K562 (cell line): Measurements from ENCODE around the gene TMEM179. TPM values are rescaled to one million over a fixed set of nuclear protein-coding genes. Genes with fewer than 3 reads are reported as not detected.

Experiments used
- ATAC-seq: fragments of 200-7000 bp; cut with Tn5 transposase; 3 replicates; pipeline ENCODE4 v1.9.1; 2020; ENCODE audit warnings: moderate library complexity
- BruUV-seq: library from RNA; stranded (reverse); fragments of 400-500 nt; replicated peaks from 2 replicates; lab custom pipeline; 2021; lab: Mats Ljungman, UMichigan
- CTCF ChIA-PET: fragments of 300-600 bp; formaldehyde crosslinking; extraction: SDS; loops from one replicate; lab custom pipeline; 2021; ENCODE audit warnings: low intra/inter-chr PET ratio; lab: Yijun Ruan, JAX
- POLR2A ChIA-PET: fragments of 300-600, 350-650 bp; sonication (Branson Sonifier 250); formaldehyde crosslinking; extraction: SDS; loops from one replicate; lab custom pipeline; 2021; ENCODE audit warnings: antibody characterized with exemption, inconsistent platforms; lab: Yijun Ruan, JAX
- DNase-seq, 4 experiments: peaks; one replicate each; pipeline versions ENCODE4 v3.0.0 to v3.0.0-alpha.2; 2011 to 2018; ENCODE audit warnings: low spot score in 3 of 4, mixed read lengths in 3 of 4; ENCODE audit errors: extremely low read depth in 1 of 4
- FAIRE-seq: peaks from 2 replicates; lab custom pipeline; 2011; peaks lifted over from hg19 to GRCh38; lab: Jason Lieb, UNC
- H2AFZ ChIP-seq: 2 replicates; pipeline ENCODE4 v1.6.0; 2011; ENCODE audit warnings: low read depth, low read length, control low read depth, inconsistent platforms
- H3K27ac ChIP-seq: fragments of 200-600 bp; 3 replicates; pipeline ENCODE4 v1.8.0; 2011; ENCODE audit warnings: low read depth, mild to moderate bottlenecking, control low read depth, inconsistent platforms, low read length, moderate library complexity, mixed read lengths; ENCODE audit errors: extremely low read depth
- H3K27me3 ChIP-seq, 2 experiments: fragments of 300-600 bp in 1 of 2; 2 replicates in 1 of 2; 3 replicates in 1 of 2; pipeline versions ENCODE4 v1.6.0 to v1.8.0; 2011; ENCODE audit warnings: inconsistent platforms in 2 of 2, low read length in 2 of 2, mild to moderate bottlenecking in 1 of 2, mixed read lengths in 1 of 2, moderate library complexity in 1 of 2; ENCODE audit not compliant: control insufficient read depth in 2 of 2, insufficient read depth in 2 of 2
- H3K36me3 ChIP-seq: fragments of 300-600 bp; 3 replicates; pipeline ENCODE4 v1.8.0; 2011; ENCODE audit warnings: mild to moderate bottlenecking, low read length, inconsistent platforms; ENCODE audit not compliant: control insufficient read depth, insufficient read depth
- H3K4me1 ChIP-seq, 2 experiments: fragments of 200-600 bp in 1 of 2; replicated peaks in 1 of 2; 2 replicates in 1 of 2; 3 replicates in 1 of 2; pipeline versions ENCODE4 v1.5.1 to v1.8.0; 2011; ENCODE audit warnings: inconsistent platforms in 2 of 2, low read length in 2 of 2, mild to moderate bottlenecking in 1 of 2, mixed read lengths in 1 of 2, moderate library complexity in 1 of 2; ENCODE audit not compliant: control insufficient read depth in 2 of 2, insufficient read depth in 2 of 2
- H3K4me2 ChIP-seq: 2 replicates; pipeline ENCODE4 v1.6.1; 2011; ENCODE audit warnings: low read length, control low read depth, inconsistent platforms, mixed read lengths; ENCODE audit not compliant: insufficient read depth
- H3K4me3 ChIP-seq: fragments of 200-600 bp; sonication (generic), shearing (Covaris generic); 2 replicates; pipeline ENCODE4 v1.5.1; 2016; ENCODE audit warnings: control low read depth, inconsistent platforms
- H3K79me2 ChIP-seq: fragments of 200-600 bp; 3 replicates; pipeline ENCODE4 v1.8.0; 2011; ENCODE audit warnings: low read length, inconsistent platforms; ENCODE audit not compliant: control insufficient read depth, insufficient read depth
- H3K9ac ChIP-seq, 2 experiments: 2 replicates each; pipeline versions ENCODE4 v1.6.0 to v1.6.1; 2011; ENCODE audit warnings: low read depth in 2 of 2, low read length in 2 of 2, control low read depth in 1 of 2, inconsistent platforms in 1 of 2, mild to moderate bottlenecking in 1 of 2, mixed read lengths in 1 of 2; ENCODE audit not compliant: insufficient read depth in 1 of 2
- H3K9me1 ChIP-seq: one replicate; pipeline ENCODE4 v1.6.0; 2011; ENCODE audit warnings: inconsistent platforms, mild to moderate bottlenecking, low read length, moderate library complexity; ENCODE audit not compliant: control insufficient read depth, insufficient read depth
- H3K9me3 ChIP-seq: replicated peaks from 2 replicates; pipeline ENCODE4 v1.5.1; 2011; ENCODE audit warnings: low read depth, low read length, inconsistent platforms; ENCODE audit not compliant: control insufficient read depth, insufficient read depth
- H4K20me1 ChIP-seq: replicated peaks from 2 replicates; pipeline ENCODE4 v1.6.1; 2011; ENCODE audit warnings: low read length, inconsistent platforms, mixed read lengths; ENCODE audit not compliant: control insufficient read depth, insufficient read depth
- AFF4 ChIP-seq: sonication (generic); formaldehyde crosslinking; IDR thresholded peaks from 2 replicates; pipeline ENCODE4 v1.8.0; 2023; ENCODE audit warnings: mild to moderate bottlenecking, missing genetic modification reagents
- CTCF ChIP-seq, 3 experiments: IDR thresholded peaks in 2 of 3; conservative IDR thresholded peaks in 1 of 3; 2 replicates each; pipeline ENCODE4 v1.5.1; 2011 to 2012; ENCODE audit warnings: low read length in 3 of 3, mild to moderate bottlenecking in 3 of 3, control low read depth in 2 of 3, improper control_type of control experiment in 1 of 3, inconsistent platforms in 1 of 3, low read depth in 1 of 3, mixed read lengths in 1 of 3, moderate library complexity in 1 of 3; ENCODE audit not compliant: insufficient read depth in 2 of 3
- ETS2 ChIP-seq: IDR thresholded peaks from 2 replicates; pipeline ENCODE4 v1.6.1; 2016; ENCODE audit warnings: borderline replicate concordance, missing genetic modification characterization, mild to moderate bottlenecking, moderate library complexity, missing compliant biosample characterization; ENCODE audit not compliant: poor library complexity, severe bottlenecking
- HINFP ChIP-seq: fragments of 450-650 bp; conservative IDR thresholded peaks from 2 replicates; pipeline ENCODE4 v1.6.1; 2016; ENCODE audit warnings: missing genetic modification characterization, low read depth, mild to moderate bottlenecking, control low read depth, missing compliant biosample characterization
- POLR3G ChIP-seq: IDR thresholded peaks from 2 replicates; pipeline ENCODE4 v1.6.1; 2011; ENCODE audit not compliant: insufficient read length, insufficient replicate concordance; ENCODE audit errors: extremely low read depth
- SIN3B ChIP-seq: fragments of 450-650 bp; IDR thresholded peaks from 2 replicates; pipeline ENCODE4 v1.6.1; 2017; ENCODE audit warnings: low read depth, mild to moderate bottlenecking, moderate library complexity
- SMARCC2 ChIP-seq: fragments of 450-650 bp; IDR thresholded peaks from 2 replicates; pipeline ENCODE4 v1.6.1; 2017; ENCODE audit warnings: antibody characterized with exemption, moderate library complexity, mild to moderate bottlenecking, low read depth
- ZNF197 ChIP-seq: fragments of 200-800 bp; sonication (Bioruptor generic); IDR thresholded peaks from 2 replicates; pipeline ENCODE4 v1.6.1; 2016; ENCODE audit warnings: low read depth, missing genetic modification characterization, missing compliant biosample characterization
- ZNF512 ChIP-seq: IDR thresholded peaks from 2 replicates; pipeline ENCODE4 v1.6.1; 2016; ENCODE audit warnings: missing genetic modification characterization, missing compliant biosample characterization
- WGBS: fragments of 100-300 bp; shearing (Covaris generic); methylation state at CpG from one replicate; pipeline ENCODE4 v1.1.6; 2016; ENCODE audit warnings: low coverage, mixed read lengths; ENCODE audit not compliant: insufficient coverage; ENCODE audit errors: missing lambda C conversion rate; 5-methylcytosine and 5-hydroxymethylcytosine counted together
- in situ Hi-C: fragments of 300-500 bp; cut with MboI; formaldehyde crosslinking; loops from 4 replicates; pipeline ENCODE4 v1.15.0; 2018; ENCODE audit warnings: inconsistent platforms, mixed read lengths
- intact Hi-C: fragments of 100-400 bp; cut with micrococcal nuclease; formaldehyde crosslinking; loops from 2 replicates; pipeline ENCODE4 v1.14.2; 2022
- polyA plus RNA-seq, 8 experiments: library from polyadenylated mRNA; depleted of rRNA in 4 of 8; stranded (reverse) in 5 of 8; unstranded in 3 of 8; fragments of >200 nt; fragmentation: Nextera tagmentation in 2 of 8; fragmentation: Illumina TruSeq in 1 of 8; extraction: Ambion mirVana in 2 of 8; extraction: Trizol in 1 of 8; gene quantifications; 2 replicates each; pipeline versions ENCODE4 v1.2.1 to v1.2.3, GENCODE V29; 2011 to 2014; ENCODE audit warnings: inconsistent platforms in 1 of 8, missing spikeins in 1 of 8
- total RNA-seq, 7 experiments: library from RNA; depleted of rRNA in 6 of 7; stranded (reverse); fragments of >200 nt in 6 of 7; fragmentation: Illumina TruSeq in 2 of 7; extraction: Trizol in 2 of 7; gene quantifications; 2 replicates each; pipeline versions ENCODE4 v1.2.1 to v1.2.3, GENCODE V29; 2011 to 2021; ENCODE audit warnings: low replicate concordance in 1 of 7

Gene TMEM179
- total and polyA plus RNA-seq, 9 of the 15 experiments (the other 6 are each of a cell fraction or from before 2014, with no cell fraction given) = not detected

- TF ChIP-seq CTCF (IDR thresholded peaks at IDR 0.05 in 2 of 3, conservative IDR thresholded peaks at IDR 0.05 in 1 of 3; ENCODE audit: insufficient read depth in 2 of 3, low read depth in 1 of 3, low read length in 3 of 3) (no peak), ETS2 (tag) (no peak), ZNF512 (tag) (no peak), POLR3G (no peak)
Measured at GRCh38 chr14:104595911-104596450, 8.6 kb downstream of the TMEM179 start (continued).

GRCh38 chr14:104595116-104595675, 9.4 kb downstream of the TMEM179 start:
- FAIRE-seq = no peak
- TF ChIP-seq SMARCC2 (no peak), HINFP (no peak), ZNF197 (CRISPR knock-in tag) (no peak), SIN3B (no peak), AFF4 (CRISPR knock-in tag) (no peak)

More at GRCh38 chr14:104595116-104595675, 9.4 kb downstream of the TMEM179 start:
- WGBS = 2% methylated on average over 11 of the region's 14 CpGs
- Histone ChIP-seq H3K4me3 (no peak overlapping the region), H3K9me3 (no peaks in the 10 kb centered on the region), H3K4me1 (peaks cover 0 to 4% of the 10 kb centered on the region in 2 experiments; a peak in 1 of 5 replicates), H3K36me3 (no peaks in the 10 kb centered on the region), H3K27ac (no peak overlapping the region), H3K27me3 (peaks cover 2 to 16% of the 10 kb centered on the region in 2 experiments; a peak in 2 of 5 replicates), H3K4me2 (no peak overlapping the region), H2AFZ (no peak overlapping the region), H3K9ac (no peak overlapping the region; a peak in 1 of 4 replicates), H3K9me1 (no peaks in the 10 kb centered on the region), H4K20me1 (peaks cover 9% of the 10 kb centered on the region; the same call in 1 of the 2 replicates), H3K79me2 (no peaks in the 10 kb centered on the region)
- no TSS peak for BruUV-seq
- ChIA-PET CTCF (no interaction called here), POLR2A (interaction anchor here (0.6 to 0.7 kb wide), 2 partner anchors 9 to 92 kb away, joined by 3 read pairs; partner anchors contain the start of gene TMEM179)
- DNase-seq = no peak
- intact Hi-C loops (no loop called here), in situ Hi-C loops (no loop called here)
- ATAC-seq = no peak
